ENCODE data around the gene MPV17L2. TPM values are rescaled to one million over a fixed set of nuclear protein-coding genes. Genes with fewer than 3 reads are reported as not detected.
A peak's percentile ranks its signal among the peaks of the same experiment; 100 is the strongest.

Gene MPV17L2
- polyA plus RNA-seq, 2 of the 4 experiments (the other 2 are of a cell fraction) = 8.3 to 13.9 TPM

- H3K4me3 ChIP-seq = no peak within 1 kb of the TSS; the same call in 2 of the 3 replicates
- H3K27ac ChIP-seq = peak within 1 kb of the TSS in 1 of 2 experiments; percentile 85; a peak in 2 of 6 replicates
- H3K9me3 ChIP-seq = no peaks in the 10 kb centered on the region
- POLR2A ChIA-PET = no interaction called here
- WGBS (ENCODE audit: missing lambda C conversion rate) = 50% methylated on average over 27 of the region's 51 CpGs
- ATAC-seq (no peak), FAIRE-seq (no peak), DNase-seq (ENCODE audit: low read depth in 1 of 2, low spot score in 1 of 2) (no peak)
- peaks cover 8% of the 10 kb centered on the region for H3K4me1 ChIP-seq
- CTCF ChIA-PET = interaction anchor here (1.3 to 2.4 kb wide), 2 partner anchors 26 to 54 kb away, joined by 3 to 9 read pairs; no protein-coding TSS in a partner anchor
- TF ChIP-seq NFE2L2 (conservative IDR thresholded peaks at IDR 0.05; ENCODE audit: low read length) (no peak), HES2 (IDR thresholded peaks at IDR 0.05) (no peak), NR3C1 (IDR thresholded peaks at IDR 0.05) (no peak), HMGXB4 (CRISPR knock-in tag; IDR thresholded peaks at IDR 0.05; ENCODE audit: borderline replicate concordance) (no peak), MAFK (IDR thresholded peaks at IDR 0.05; ENCODE audit: partially characterized antibody) (no peak), JUN (IDR thresholded peaks at IDR 0.05) (no peak), MAX (IDR thresholded peaks at IDR 0.05) (no peak), CEBPB (IDR thresholded peaks at IDR 0.05) (no peak), ATOH8 (CRISPR knock-in tag; IDR thresholded peaks at IDR 0.05; ENCODE audit: low read depth) (no peak), ELK1 (IDR thresholded peaks at IDR 0.05; ENCODE audit: low read depth, low read length) (no peak), SMC3 (IDR thresholded peaks at IDR 0.05) (no peak), RFX5 (IDR thresholded peaks at IDR 0.05) (no peak)
- H3K4me2 ChIP-seq = peak within 1 kb of the TSS; percentile 84; the same call in 2 of the 3 replicates
Observed at GRCh38 chr19:18225702-18226468, 32.9 kb downstream of the MPV17L2 start, which contains the start of gene PDE4C. Gene PDE4C (minus strand): TSS chr19:18226438. CDS start chr19:18226415, 23 bp downstream.

GRCh38 chr19:18226956-18227780, 34.1 kb downstream of the MPV17L2 start:
- no peak for DNase-seq (ENCODE audit: low read depth in 1 of 2, low spot score in 1 of 2)
- Histone ChIP-seq H3K4me1 (peaks cover 19% of the 10 kb centered on the region), H3K9me3 (no peaks in the 10 kb centered on the region), H3K27ac (no peak overlapping the region), H3K4me3 (no peak overlapping the region), H3K4me2 (no peak overlapping the region)
- ChIA-PET CTCF (interaction anchor here (2.4 kb wide), 1 partner anchor 25 kb away, joined by 9 read pairs; no protein-coding TSS in a partner anchor), POLR2A (no interaction called here)
- no peak for TF ChIP-seq NR3C1 (IDR thresholded peaks at IDR 0.05)
- no peak for TF ChIP-seq MAX (IDR thresholded peaks at IDR 0.05)
- no peak for TF ChIP-seq NFE2L2 (conservative IDR thresholded peaks at IDR 0.05; ENCODE audit: low read length)
- no peak for TF ChIP-seq HMGXB4 (CRISPR knock-in tag; IDR thresholded peaks at IDR 0.05; ENCODE audit: borderline replicate concordance)
- no peak for TF ChIP-seq HOXB5 (CRISPR knock-in tag; IDR thresholded peaks at IDR 0.05)
- TF ChIP-seq TP53 (CRISPR knock-in tag; IDR thresholded peaks at IDR 0.05) = no peak
- no peak for TF ChIP-seq ZFP36 (IDR thresholded peaks at IDR 0.05; ENCODE audit: borderline replicate concordance, partially characterized antibody)
- TF ChIP-seq CHD2 (IDR thresholded peaks at IDR 0.05; ENCODE audit: low read length, partially characterized antibody) = no peak
- no peak for TF ChIP-seq HES2 (IDR thresholded peaks at IDR 0.05)
- no peak for TF ChIP-seq EP300 (IDR thresholded peaks at IDR 0.05)
- no peak for TF ChIP-seq RARB (CRISPR knock-in tag; IDR thresholded peaks at IDR 0.05)
- TF ChIP-seq RCOR1 (IDR thresholded peaks at IDR 0.05; ENCODE audit: low read depth, low read length) = no peak
- TF ChIP-seq ESRRA (IDR thresholded peaks at IDR 0.05; ENCODE audit: borderline replicate concordance, low read length) = no peak
- TF ChIP-seq FOSB (CRISPR knock-in tag; IDR thresholded peaks at IDR 0.05) = no peak
- no peak for TF ChIP-seq EHMT2 (IDR thresholded peaks at IDR 0.05; ENCODE audit: low read depth)
- no peak for TF ChIP-seq PHF8 (IDR thresholded peaks at IDR 0.05; ENCODE audit: borderline replicate concordance, low read depth)
- TF ChIP-seq ZC3H11A (IDR thresholded peaks at IDR 0.05) = no peak
- no peak for TF ChIP-seq SMC3 (IDR thresholded peaks at IDR 0.05)
- no peak for TF ChIP-seq RNF2 (IDR thresholded peaks at IDR 0.05; ENCODE audit: borderline replicate concordance, low read depth)
- ATAC-seq = no peak
- FAIRE-seq = no peak
- WGBS (ENCODE audit: missing lambda C conversion rate) = 88% methylated on average over 15 of the region's 18 CpGs

Data from A549 (cell line).